ENCODE measurements around the gene PAQR5. TPM values are rescaled to one million over a fixed set of nuclear protein-coding genes. Genes with fewer than 3 reads are reported as not detected.

Gene PAQR5
- total RNA-seq, 1 donor from 2014 or later, result not detected

DNA sequence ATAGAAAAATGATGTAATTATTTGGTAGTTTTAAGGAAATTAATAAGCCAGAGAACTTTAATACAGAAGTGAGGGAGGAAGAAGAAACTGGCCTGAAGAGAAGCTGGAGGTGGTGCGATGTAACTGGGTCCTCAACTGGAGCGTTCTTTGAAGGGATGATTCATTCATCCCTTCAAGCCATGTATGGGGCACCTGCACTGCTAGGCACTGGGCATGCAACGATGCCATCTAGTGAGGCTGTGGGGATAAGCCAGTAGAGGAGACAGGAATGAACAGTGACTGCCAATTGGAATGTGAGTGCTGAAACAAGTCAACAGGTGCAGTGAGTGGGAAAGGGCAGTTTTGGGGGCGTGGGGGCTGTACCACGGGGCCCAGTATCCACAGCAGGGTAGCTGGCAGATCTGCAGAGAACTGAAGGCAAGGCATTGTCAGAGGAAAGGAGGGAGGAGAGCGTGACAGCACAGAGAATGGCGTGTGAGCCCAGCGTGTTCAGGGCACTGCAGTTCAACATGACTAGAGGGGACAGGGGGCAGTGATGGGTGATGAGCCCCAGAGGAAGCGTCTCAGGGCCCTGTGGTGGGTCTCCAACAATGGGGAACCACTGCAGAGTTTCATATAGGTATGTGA lies 111.6 kb downstream of the PAQR5 start:
- Mint-ChIP-seq H3K27ac (no peak overlapping the region), H3K36me3 (ENCODE audit: low read depth) (peaks cover 2% of the 10 kb centered on the region), H3K4me3 (no peak overlapping the region), H3K9me3 (no peaks in the 10 kb centered on the region), H3K27me3 (peaks cover 8% of the 10 kb centered on the region), H3K4me1 (peaks cover 11% of the 10 kb centered on the region)
- intact Hi-C loops (cut with micrococcal nuclease), result loop anchor here (5.0 kb wide), 1 partner anchor 248 kb away; the partner anchor contains the start of gene GLCE
- ATAC-seq (ENCODE audit: low read depth) (no peak), DNase-seq (no peak)
- TF ChIP-seq, protein P1, sequence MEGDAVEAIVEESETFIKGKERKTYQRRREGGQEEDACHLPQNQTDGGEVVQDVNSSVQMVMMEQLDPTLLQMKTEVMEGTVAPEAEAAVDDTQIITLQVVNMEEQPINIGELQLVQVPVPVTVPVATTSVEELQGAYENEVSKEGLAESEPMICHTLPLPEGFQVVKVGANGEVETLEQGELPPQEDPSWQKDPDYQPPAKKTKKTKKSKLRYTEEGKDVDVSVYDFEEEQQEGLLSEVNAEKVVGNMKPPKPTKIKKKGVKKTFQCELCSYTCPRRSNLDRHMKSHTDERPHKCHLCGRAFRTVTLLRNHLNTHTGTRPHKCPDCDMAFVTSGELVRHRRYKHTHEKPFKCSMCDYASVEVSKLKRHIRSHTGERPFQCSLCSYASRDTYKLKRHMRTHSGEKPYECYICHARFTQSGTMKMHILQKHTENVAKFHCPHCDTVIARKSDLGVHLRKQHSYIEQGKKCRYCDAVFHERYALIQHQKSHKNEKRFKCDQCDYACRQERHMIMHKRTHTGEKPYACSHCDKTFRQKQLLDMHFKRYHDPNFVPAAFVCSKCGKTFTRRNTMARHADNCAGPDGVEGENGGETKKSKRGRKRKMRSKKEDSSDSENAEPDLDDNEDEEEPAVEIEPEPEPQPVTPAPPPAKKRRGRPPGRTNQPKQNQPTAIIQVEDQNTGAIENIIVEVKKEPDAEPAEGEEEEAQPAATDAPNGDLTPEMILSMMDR (IDR thresholded peaks at IDR 0.05), result no peak
- CTCF ChIA-PET, result no interaction called here
- POLR2A ChIA-PET, result no interaction called here

DNA sequence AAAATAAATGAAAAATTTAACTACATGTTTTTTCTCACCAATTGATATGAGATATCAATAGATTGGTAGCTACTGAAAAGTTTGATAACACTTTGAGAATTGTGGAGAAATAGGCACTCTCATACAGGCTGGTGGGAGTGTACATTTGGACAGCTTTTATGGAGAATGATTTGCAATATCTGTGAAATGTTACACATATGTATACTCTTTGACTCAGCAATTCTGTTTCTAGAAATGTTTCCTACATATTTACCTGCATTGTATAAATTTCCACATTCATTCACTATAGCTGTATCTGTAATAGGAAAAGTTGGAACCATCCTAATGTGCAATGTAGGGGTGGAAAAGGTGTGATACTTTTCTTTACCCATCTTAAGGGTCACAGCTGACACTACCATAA lies 113.6 kb downstream of the PAQR5 start:
- POLR2A ChIA-PET, result interaction anchor here (4.8 kb wide), 1 partner anchor 40 kb away, joined by 43 read pairs; the partner anchor contains the start of gene RPLP1

DNA sequence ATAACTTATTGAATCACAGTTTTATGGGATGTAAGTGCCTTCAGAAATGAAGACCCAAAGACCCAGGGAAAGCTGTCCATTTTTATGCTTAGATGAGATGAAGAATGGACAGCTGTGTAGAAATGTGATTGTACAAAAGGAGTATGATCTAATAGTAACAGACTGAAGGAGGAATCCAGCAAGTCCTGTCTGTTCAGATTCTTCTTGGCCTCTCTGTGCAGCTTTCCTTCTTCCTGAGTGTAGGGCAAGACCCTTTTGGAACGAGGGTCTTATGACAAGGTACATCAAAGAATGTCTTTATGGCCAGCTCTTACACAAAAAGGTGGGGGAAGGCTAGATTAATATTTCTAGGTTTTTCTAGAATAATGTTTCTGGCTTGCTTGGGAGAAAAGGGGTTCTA lies 114.0 kb downstream of the PAQR5 start:
- ATAC-seq (ENCODE audit: low read depth), result no peak
- Mint-ChIP-seq H3K4me3 (no peak overlapping the region), H3K9me3 (no peaks in the 10 kb centered on the region), H3K27me3 (peaks cover 10% of the 10 kb centered on the region), H3K27ac (no peak overlapping the region), H3K36me3 (ENCODE audit: low read depth) (peaks cover 2% of the 10 kb centered on the region), H3K4me1 (peaks cover 11% of the 10 kb centered on the region)
- POLR2A ChIA-PET, result interaction anchor here (4.8 kb wide), 1 partner anchor 40 kb away, joined by 43 read pairs; the partner anchor contains the start of gene RPLP1
- TF ChIP-seq, protein P1 (IDR thresholded peaks at IDR 0.05), result no peak
- intact Hi-C loops (cut with micrococcal nuclease), result loop anchor here (5.0 kb wide), 1 partner anchor 250 kb away; the partner anchor contains the start of gene GLCE
- DNase-seq, result no peak
- CTCF ChIA-PET, result no interaction called here

More for the DNA sequence above, 113.6 kb downstream of the PAQR5 start:
- Mint-ChIP-seq H3K27ac (no peak overlapping the region), H3K4me3 (no peak overlapping the region), H3K4me1 (peaks cover 11% of the 10 kb centered on the region), H3K36me3 (ENCODE audit: low read depth) (peaks cover 2% of the 10 kb centered on the region), H3K27me3 (peaks cover 10% of the 10 kb centered on the region), H3K9me3 (no peaks in the 10 kb centered on the region)
- CTCF ChIA-PET, result no interaction called here
- intact Hi-C loops (cut with micrococcal nuclease), result loop anchor here (5.0 kb wide), 1 partner anchor 250 kb away; the partner anchor contains the start of gene GLCE
- TF ChIP-seq, protein P1 (IDR thresholded peaks at IDR 0.05), result no peak
- ATAC-seq (ENCODE audit: low read depth), result no peak
- DNase-seq, result no peak

DNA sequence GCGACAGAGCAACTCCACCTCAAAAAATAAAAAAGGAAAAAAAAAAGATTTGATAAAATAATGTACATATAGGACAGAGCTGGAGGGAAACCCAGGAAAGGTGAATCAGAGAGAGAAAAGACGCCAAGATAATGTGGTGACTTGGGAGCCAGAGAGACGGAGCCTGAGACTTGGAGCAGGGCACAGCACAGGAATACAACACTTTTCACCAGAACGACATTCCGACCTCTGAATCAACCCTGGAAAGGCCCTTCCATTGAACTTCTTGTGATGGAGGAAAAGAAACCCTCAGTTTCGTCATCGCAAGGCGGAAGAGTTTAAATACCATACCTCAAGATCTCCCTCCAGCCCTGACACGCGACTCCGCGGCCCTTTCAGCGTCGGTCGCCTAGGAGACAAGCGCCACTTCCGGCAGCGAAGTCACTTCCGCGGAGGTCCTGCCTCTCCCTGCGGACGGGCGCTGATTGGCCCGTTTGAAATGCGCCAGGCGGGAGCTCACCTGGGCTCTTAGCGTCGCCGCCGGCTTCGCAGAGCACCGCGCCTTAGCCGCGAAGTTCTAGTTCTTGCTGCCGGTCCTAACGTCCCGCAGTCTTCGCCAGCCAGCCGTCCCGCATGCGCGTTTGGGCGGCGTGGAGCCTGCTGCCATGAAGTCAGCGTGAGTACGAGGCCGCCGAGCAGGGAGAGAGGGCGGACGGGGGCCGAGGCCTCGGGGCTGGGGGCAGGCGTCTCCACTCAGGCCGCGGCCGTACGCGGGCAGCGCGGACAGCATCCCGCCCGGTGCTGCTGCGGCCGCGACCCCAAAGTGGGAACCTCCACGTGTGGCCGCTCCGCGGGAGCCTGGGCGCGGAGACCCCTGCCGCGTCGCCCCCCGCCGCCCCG lies 115.3 kb downstream of the PAQR5 start, which contains the start of gene KIF23:
TSS of gene KIF23 (plus strand) at position 528 of the 879 bp plus-strand sequence. CDS start at position 645, 117 bp downstream.
- ATAC-seq (ENCODE audit: low read depth) (peak; percentile 98), DNase-seq (peak; percentile 87)
- Mint-ChIP-seq H3K27ac (peak within 1 kb of the TSS; percentile 50), H3K9me3 (no peaks in the 10 kb centered on the region), H3K27me3 (peaks cover 8% of the 10 kb centered on the region), H3K4me1 (peaks cover 11% of the 10 kb centered on the region), H3K4me3 (peak within 1 kb of the TSS; percentile 89), H3K36me3 (ENCODE audit: low read depth) (peaks cover 2% of the 10 kb centered on the region)
- intact Hi-C loops (cut with micrococcal nuclease), result loop anchor here (1.0 to 5.0 kb wide), 5 partner anchors 19 to 252 kb away; partner anchors contain the start of genes GLCE and RPLP1
- ChIA-PET CTCF (no interaction called here), POLR2A (interaction anchor here (1.6 to 4.8 kb wide), 2 partner anchors 39 to 49 kb away, joined by 9 to 43 read pairs; partner anchors contain the start of gene RPLP1)
- TF ChIP-seq, protein P1 (IDR thresholded peaks at IDR 0.05), result no peak

Data from activated B cell treated with CpG ODN at 0.5 μM for 24 hours (primary cell).